ENCODE measurements around the gene SNRPA. TPM values are rescaled to one million over a fixed set of nuclear protein-coding genes. Genes with fewer than 3 reads are reported as not detected.

SNRPA gene
- total RNA-seq, 2 donors from 2014 or later, result 201 to 290 TPM

GRCh38 chr19:40798683-40799557, 47.9 kb downstream of the SNRPA start, which contains the start of gene EGLN2:
EGLN2 (plus strand) TSS chr19:40799191; CDS start chr19:40800573, 1,382 bp downstream.
- no peaks in the 10 kb centered on the region for H3K9me3 Mint-ChIP-seq
- DNase-seq (peak; percentile 100), ATAC-seq (replicated peaks in 1 of 2) (peak; percentile 84 to 87)
- H3K4me1 Mint-ChIP-seq (ENCODE audit: low read depth), result peaks cover 68% of the 10 kb centered on the region
- H3K27ac Mint-ChIP-seq, result peak within 1 kb of the TSS; percentile 98
- peaks cover 6 to 14% of the 10 kb centered on the region in 2 donors for H3K36me3 Mint-ChIP-seq (ENCODE audit: insufficient read depth in 2 of 2)
- H3K27me3 Mint-ChIP-seq (ENCODE audit: low read depth), result no peaks in the 10 kb centered on the region
- peak within 1 kb of the TSS; percentile 99 for H3K4me3 Mint-ChIP-seq

DNA sequence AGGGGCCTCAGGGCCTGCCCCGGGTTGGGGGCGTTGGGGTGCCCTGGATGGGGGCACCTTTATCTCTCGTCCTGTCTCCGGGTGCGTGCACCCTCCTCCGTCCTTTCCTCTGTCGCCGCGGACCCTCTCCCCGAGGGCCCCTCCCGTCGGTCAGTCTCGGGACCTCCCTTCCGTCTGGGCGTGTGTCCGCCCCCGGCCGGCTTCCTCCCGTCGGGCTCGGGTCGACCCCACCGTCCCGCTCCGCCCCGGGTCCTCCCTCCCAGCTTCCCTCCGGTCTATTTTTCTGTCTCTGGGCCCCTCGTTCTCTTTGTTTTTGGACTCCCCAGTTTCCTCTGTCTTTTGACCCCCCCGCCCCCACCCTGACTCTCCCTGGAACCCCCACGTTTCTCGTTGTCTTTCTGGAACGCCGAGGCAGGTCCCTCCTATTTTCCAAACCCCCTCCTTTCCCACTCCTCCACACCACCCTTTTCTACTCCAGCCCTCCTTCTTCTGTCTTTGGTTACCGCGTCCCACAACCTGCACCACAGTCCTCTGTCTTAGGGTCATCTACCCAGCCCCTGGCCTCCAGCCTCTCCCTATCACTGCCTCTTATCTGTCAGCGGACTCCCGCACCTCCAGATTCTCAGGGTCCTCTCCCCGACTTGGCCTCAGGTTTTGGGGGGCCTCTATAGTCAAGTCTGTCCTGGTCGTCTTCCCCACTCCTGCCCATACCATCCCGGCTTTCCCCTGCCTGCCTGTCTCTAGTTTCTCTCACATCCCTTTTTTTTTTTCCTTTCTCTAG, 48.7 kb downstream of the SNRPA start:
- no peaks in the 10 kb centered on the region for H3K27me3 Mint-ChIP-seq (ENCODE audit: low read depth)
- peaks cover 6 to 17% of the 10 kb centered on the region in 2 donors for H3K36me3 Mint-ChIP-seq (ENCODE audit: insufficient read depth in 2 of 2)
- H3K27ac Mint-ChIP-seq, result peak overlapping the region; percentile 94
- H3K4me1 Mint-ChIP-seq (ENCODE audit: low read depth), result peaks cover 77% of the 10 kb centered on the region
- H3K4me3 Mint-ChIP-seq, result peak overlapping the region; percentile 95 to 99
- no peaks in the 10 kb centered on the region for H3K9me3 Mint-ChIP-seq
- ATAC-seq (replicated peaks in 1 of 2), result peak in 1 of 2 donors; percentile 4
- peak; percentile 58 to 65 for DNase-seq

GRCh38 chr19:40800339-40800996, 49.5 kb downstream of the SNRPA start:
- peak overlapping the region; percentile 95 to 99 for H3K4me3 Mint-ChIP-seq

GRCh38 chr19:40800997-40801377, 50.0 kb downstream of the SNRPA start:
- DNase-seq (no peak), ATAC-seq (replicated peaks in 1 of 2) (no peak)
- Mint-ChIP-seq H3K36me3 (ENCODE audit: insufficient read depth in 2 of 2) (peaks cover 6 to 17% of the 10 kb centered on the region in 2 donors), H3K27ac (no peak overlapping the region), H3K9me3 (no peaks in the 10 kb centered on the region), H3K27me3 (ENCODE audit: low read depth) (no peaks in the 10 kb centered on the region), H3K4me3 (peak overlapping the region; percentile 95 to 99), H3K4me1 (ENCODE audit: low read depth) (peaks cover 89% of the 10 kb centered on the region)

More at GRCh38 chr19:40800339-40800996, 49.5 kb downstream of the SNRPA start:
- no peak for ATAC-seq (replicated peaks in 1 of 2)
- H3K27me3 Mint-ChIP-seq (ENCODE audit: low read depth), result no peaks in the 10 kb centered on the region
- peaks cover 84% of the 10 kb centered on the region for H3K4me1 Mint-ChIP-seq (ENCODE audit: low read depth)
- H3K9me3 Mint-ChIP-seq, result no peaks in the 10 kb centered on the region
- peaks cover 6 to 17% of the 10 kb centered on the region in 2 donors for H3K36me3 Mint-ChIP-seq (ENCODE audit: insufficient read depth in 2 of 2)
- no peak for DNase-seq
- peak overlapping the region; percentile 94 for H3K27ac Mint-ChIP-seq

DNA sequence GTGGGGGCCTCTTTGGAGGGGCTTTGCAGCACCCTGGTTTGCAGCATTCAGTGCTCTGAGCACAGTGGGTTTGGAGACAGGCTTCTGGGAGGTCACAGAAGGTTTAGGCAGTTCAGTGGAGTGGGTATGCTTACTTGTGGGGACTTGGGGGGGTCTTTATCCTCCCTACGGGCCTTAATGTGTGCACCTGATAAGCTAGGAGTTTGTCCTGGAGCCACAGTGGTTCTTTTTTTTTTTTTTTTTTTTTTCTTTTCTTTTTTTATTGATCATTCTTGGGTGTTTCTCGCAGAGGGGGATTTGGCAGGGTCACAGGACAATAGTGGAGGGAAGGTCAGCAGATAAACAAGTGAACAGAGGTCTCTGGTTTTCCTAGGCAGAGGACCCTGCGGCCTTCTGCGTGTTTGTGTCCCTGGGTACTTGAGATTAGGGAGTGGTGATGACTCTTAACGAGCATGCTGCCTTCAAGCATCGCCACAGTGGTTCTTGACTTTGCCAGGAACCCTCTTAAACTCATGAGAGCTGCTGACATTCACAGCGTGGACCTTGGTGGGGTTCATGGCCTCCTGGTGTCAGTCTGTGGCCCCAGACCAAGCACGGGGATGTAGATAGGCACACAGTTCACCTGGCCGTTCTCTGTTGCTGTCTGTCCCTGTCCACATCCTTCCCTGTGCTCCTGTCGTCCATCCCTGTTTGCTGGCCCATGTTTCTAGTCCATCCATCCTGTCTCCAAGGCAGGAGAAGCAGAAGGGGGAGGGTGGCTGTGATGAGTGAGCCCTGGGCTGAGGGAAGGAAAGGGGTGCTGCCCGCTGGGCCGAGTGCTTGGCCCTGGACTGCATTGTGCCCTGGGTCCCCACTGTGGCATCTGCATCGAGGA, 50.7 kb downstream of the SNRPA start:
- DNase-seq (no peak), ATAC-seq (replicated peaks in 1 of 2) (no peak)
- Mint-ChIP-seq H3K4me1 (ENCODE audit: low read depth) (peaks cover 90% of the 10 kb centered on the region), H3K27ac (peak overlapping the region; percentile 97), H3K9me3 (no peaks in the 10 kb centered on the region), H3K36me3 (ENCODE audit: insufficient read depth in 2 of 2) (peaks cover 6 to 17% of the 10 kb centered on the region in 2 donors), H3K27me3 (ENCODE audit: low read depth) (no peaks in the 10 kb centered on the region), H3K4me3 (peak overlapping the region; percentile 95 to 99)

- ATAC-seq (replicated peaks in 1 of 2) (no peak), DNase-seq (no peak)
- Mint-ChIP-seq H3K36me3 (ENCODE audit: insufficient read depth in 2 of 2) (peaks cover 6 to 19% of the 10 kb centered on the region in 2 donors), H3K27me3 (ENCODE audit: low read depth) (no peaks in the 10 kb centered on the region), H3K9me3 (no peaks in the 10 kb centered on the region), H3K27ac (peak overlapping the region; percentile 97), H3K4me3 (peak overlapping the region; percentile 95 to 99), H3K4me1 (ENCODE audit: low read depth) (peaks cover 90% of the 10 kb centered on the region)
These were observed 51.5 kb downstream of the SNRPA start for GRCh38 chr19:40802300-40803169.

DNA sequence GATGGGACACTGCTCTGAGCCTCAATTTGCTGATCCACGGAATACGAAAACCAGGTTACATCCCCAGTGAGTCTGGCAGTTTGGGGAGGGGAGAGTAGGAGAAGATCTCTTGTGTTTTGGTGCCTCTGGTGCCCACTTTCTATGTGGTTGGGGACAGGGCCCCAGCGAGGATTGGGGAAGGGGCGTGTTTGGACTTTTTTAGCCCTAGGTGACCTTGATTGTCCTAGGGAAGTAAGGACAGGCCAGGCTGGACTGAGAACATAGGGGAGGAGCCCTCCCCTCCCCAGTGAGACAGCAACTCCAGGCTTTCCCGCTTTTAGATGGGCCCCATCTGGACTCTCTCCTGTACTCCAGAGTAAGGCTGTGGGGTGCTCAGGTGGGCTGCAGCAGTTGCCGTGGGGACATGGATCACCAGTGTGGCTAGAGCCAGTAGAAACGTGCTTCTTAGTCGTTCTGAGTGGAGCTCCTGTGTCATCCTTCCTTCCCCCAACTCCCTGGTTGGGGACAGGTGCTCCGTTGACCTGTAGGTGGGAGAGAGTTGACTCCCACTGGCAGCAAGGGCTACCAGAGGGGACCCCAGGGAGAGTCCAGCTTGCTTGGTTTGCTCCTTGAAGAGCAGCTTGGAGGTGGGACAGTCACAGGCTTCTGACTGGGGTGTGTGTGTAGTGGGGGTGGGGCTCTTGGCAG, 52.3 kb downstream of the SNRPA start:
- no peak for DNase-seq
- Mint-ChIP-seq H3K27ac (peak overlapping the region; percentile 97), H3K27me3 (ENCODE audit: low read depth) (no peaks in the 10 kb centered on the region), H3K4me1 (ENCODE audit: low read depth) (peaks cover 88% of the 10 kb centered on the region), H3K4me3 (peak overlapping the region; percentile 95 to 99), H3K9me3 (no peaks in the 10 kb centered on the region), H3K36me3 (ENCODE audit: insufficient read depth in 2 of 2) (peaks cover 9 to 25% of the 10 kb centered on the region in 2 donors)
- no peak for ATAC-seq (replicated peaks in 1 of 2)

GRCh38 chr19:40803857-40804782, 53.1 kb downstream of the SNRPA start:
- Mint-ChIP-seq H3K27me3 (ENCODE audit: low read depth) (no peaks in the 10 kb centered on the region), H3K36me3 (ENCODE audit: insufficient read depth in 2 of 2) (peaks cover 7 to 22% of the 10 kb centered on the region in 2 donors), H3K4me1 (ENCODE audit: low read depth) (peaks cover 83% of the 10 kb centered on the region), H3K4me3 (peak overlapping the region; percentile 95 to 99), H3K9me3 (no peaks in the 10 kb centered on the region), H3K27ac (peak overlapping the region; percentile 97)
- peak; percentile 18 to 24 for ATAC-seq (replicated peaks in 1 of 2)
- peak; percentile 56 to 58 for DNase-seq

DNA sequence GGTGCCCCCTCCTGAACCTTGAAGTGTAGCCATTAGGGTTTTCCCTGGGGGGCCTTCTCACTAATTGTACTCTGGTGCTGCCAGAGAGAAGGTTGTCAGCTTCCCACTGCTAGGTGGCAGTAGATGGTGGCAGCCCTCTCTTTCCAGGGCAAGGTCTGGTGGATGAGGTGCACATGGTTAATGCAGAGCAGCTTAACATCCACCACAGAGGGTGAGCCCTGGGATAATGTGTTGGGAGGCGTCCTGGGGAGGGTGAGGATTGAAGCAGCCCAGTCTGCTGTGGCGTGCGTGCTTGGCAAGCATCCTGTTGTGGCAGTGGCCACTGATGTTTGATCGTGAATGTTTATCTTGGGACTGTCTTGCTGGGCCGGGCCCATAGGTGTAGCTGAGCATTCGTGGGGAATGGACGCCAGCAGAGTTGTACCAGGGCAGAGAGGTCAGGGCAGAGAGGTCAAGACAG, 53.8 kb downstream of the SNRPA start:
- DNase-seq, result no peak
- no peaks in the 10 kb centered on the region for H3K9me3 Mint-ChIP-seq
- ATAC-seq (replicated peaks in 1 of 2), result no peak
- H3K27me3 Mint-ChIP-seq (ENCODE audit: low read depth), result no peaks in the 10 kb centered on the region
- H3K4me3 Mint-ChIP-seq, result peak overlapping the region; percentile 95 to 99
- peaks cover 5 to 21% of the 10 kb centered on the region in 2 donors for H3K36me3 Mint-ChIP-seq (ENCODE audit: insufficient read depth in 2 of 2)
- H3K27ac Mint-ChIP-seq, result peak overlapping the region; percentile 75
- H3K4me1 Mint-ChIP-seq (ENCODE audit: low read depth), result peaks cover 84% of the 10 kb centered on the region

DNA sequence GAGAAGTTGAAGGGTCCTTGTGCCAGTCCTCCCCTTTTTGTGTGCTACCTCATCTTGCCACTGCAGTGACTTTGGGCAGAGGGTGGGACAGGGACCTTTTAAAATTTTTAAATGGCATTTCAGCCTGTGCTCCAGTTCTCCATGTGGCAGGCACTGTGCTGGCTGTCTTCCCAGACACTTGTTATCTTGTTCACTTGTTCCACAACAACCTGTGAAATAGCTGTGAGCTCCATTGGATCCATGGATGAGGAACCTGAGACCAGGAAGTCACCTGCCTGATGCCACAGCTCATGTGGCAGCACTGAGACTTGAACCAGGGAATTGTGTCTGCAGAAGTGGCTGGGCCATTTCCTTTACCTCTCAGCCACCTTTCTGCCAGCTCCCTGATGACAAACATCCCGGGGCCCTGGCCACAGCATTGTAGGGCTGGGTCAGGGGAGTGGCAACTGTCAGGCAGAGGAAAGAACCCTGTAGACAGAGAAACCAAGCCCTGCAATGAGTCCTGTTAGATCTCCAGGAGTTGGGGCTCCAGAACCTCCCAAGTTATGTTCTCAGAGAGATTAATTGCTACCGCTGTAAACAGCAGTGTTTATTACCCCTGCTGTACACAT, 54.4 kb downstream of the SNRPA start:
- Mint-ChIP-seq H3K9me3 (no peaks in the 10 kb centered on the region), H3K4me3 (peak overlapping the region; percentile 95 to 99), H3K4me1 (ENCODE audit: low read depth) (peaks cover 84% of the 10 kb centered on the region), H3K36me3 (ENCODE audit: insufficient read depth in 2 of 2) (peaks cover 3 to 17% of the 10 kb centered on the region in 2 donors), H3K27ac (peak overlapping the region; percentile 75), H3K27me3 (ENCODE audit: low read depth) (no peaks in the 10 kb centered on the region)
- DNase-seq (peak in 1 of 2 donors; percentile 38), ATAC-seq (replicated peaks in 1 of 2) (no peak)

All from activated T-cell treated with anti-CD3 and anti-CD28 coated beads, Interleukin-2, amount 50 U/mL, for 72 hours (primary cell).